Measurements from ENCODE around the gene FLT3LG. TPM values are rescaled to one million over a fixed set of nuclear protein-coding genes. Genes with fewer than 3 reads are reported as not detected.

Gene FLT3LG
- total and polyA plus RNA-seq, 2 of the 8 experiments (the other 6 are each of a cell fraction or from before 2014, with no cell fraction given): 1.6 to 3.2 TPM

DNA sequence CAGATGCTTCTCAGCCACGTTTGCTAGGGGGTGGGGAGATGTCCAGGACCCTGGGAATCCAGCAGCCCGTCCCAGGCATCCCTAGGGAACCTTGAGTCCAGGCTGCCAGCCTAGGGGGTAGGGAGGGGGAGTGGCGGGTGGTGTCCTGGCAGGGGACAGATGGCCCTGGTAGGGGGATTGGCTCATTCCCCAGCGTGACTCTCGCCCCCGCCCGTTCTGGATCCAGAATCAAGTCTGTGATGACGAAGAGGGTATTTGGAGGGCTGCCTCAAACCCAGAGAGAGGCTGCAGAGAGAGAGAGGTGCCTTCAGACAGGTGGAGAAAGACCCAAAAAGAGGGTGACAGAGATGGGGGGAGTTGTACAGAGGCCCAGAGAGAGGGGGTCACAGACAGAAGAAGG lies 36.8 kb upstream of the FLT3LG start (continued):
- TF ChIP-seq, protein P1, sequence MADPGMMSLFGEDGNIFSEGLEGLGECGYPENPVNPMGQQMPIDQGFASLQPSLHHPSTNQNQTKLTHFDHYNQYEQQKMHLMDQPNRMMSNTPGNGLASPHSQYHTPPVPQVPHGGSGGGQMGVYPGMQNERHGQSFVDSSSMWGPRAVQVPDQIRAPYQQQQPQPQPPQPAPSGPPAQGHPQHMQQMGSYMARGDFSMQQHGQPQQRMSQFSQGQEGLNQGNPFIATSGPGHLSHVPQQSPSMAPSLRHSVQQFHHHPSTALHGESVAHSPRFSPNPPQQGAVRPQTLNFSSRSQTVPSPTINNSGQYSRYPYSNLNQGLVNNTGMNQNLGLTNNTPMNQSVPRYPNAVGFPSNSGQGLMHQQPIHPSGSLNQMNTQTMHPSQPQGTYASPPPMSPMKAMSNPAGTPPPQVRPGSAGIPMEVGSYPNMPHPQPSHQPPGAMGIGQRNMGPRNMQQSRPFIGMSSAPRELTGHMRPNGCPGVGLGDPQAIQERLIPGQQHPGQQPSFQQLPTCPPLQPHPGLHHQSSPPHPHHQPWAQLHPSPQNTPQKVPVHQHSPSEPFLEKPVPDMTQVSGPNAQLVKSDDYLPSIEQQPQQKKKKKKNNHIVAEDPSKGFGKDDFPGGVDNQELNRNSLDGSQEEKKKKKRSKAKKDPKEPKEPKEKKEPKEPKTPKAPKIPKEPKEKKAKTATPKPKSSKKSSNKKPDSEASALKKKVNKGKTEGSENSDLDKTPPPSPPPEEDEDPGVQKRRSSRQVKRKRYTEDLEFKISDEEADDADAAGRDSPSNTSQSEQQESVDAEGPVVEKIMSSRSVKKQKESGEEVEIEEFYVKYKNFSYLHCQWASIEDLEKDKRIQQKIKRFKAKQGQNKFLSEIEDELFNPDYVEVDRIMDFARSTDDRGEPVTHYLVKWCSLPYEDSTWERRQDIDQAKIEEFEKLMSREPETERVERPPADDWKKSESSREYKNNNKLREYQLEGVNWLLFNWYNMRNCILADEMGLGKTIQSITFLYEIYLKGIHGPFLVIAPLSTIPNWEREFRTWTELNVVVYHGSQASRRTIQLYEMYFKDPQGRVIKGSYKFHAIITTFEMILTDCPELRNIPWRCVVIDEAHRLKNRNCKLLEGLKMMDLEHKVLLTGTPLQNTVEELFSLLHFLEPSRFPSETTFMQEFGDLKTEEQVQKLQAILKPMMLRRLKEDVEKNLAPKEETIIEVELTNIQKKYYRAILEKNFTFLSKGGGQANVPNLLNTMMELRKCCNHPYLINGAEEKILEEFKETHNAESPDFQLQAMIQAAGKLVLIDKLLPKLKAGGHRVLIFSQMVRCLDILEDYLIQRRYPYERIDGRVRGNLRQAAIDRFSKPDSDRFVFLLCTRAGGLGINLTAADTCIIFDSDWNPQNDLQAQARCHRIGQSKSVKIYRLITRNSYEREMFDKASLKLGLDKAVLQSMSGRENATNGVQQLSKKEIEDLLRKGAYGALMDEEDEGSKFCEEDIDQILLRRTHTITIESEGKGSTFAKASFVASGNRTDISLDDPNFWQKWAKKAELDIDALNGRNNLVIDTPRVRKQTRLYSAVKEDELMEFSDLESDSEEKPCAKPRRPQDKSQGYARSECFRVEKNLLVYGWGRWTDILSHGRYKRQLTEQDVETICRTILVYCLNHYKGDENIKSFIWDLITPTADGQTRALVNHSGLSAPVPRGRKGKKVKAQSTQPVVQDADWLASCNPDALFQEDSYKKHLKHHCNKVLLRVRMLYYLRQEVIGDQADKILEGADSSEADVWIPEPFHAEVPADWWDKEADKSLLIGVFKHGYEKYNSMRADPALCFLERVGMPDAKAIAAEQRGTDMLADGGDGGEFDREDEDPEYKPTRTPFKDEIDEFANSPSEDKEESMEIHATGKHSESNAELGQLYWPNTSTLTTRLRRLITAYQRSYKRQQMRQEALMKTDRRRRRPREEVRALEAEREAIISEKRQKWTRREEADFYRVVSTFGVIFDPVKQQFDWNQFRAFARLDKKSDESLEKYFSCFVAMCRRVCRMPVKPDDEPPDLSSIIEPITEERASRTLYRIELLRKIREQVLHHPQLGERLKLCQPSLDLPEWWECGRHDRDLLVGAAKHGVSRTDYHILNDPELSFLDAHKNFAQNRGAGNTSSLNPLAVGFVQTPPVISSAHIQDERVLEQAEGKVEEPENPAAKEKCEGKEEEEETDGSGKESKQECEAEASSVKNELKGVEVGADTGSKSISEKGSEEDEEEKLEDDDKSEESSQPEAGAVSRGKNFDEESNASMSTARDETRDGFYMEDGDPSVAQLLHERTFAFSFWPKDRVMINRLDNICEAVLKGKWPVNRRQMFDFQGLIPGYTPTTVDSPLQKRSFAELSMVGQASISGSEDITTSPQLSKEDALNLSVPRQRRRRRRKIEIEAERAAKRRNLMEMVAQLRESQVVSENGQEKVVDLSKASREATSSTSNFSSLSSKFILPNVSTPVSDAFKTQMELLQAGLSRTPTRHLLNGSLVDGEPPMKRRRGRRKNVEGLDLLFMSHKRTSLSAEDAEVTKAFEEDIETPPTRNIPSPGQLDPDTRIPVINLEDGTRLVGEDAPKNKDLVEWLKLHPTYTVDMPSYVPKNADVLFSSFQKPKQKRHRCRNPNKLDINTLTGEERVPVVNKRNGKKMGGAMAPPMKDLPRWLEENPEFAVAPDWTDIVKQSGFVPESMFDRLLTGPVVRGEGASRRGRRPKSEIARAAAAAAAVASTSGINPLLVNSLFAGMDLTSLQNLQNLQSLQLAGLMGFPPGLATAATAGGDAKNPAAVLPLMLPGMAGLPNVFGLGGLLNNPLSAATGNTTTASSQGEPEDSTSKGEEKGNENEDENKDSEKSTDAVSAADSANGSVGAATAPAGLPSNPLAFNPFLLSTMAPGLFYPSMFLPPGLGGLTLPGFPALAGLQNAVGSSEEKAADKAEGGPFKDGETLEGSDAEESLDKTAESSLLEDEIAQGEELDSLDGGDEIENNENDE (IDR thresholded peaks at IDR 0.05; ENCODE audit: insufficient replicate concordance, low read length): no peak
- TF ChIP-seq TAF7 (optimal IDR thresholded peaks at IDR 0.05; ENCODE audit: borderline replicate concordance, low read depth, low read length) (no peak), JUN (IDR thresholded peaks at IDR 0.05; ENCODE audit: low read depth, low read length) (no peak), RFX5 (IDR thresholded peaks at IDR 0.05; ENCODE audit: borderline replicate concordance, low read depth, low read length) (no peak), KDM4A (IDR thresholded peaks at IDR 0.05; ENCODE audit: low read depth, low read length, severe bottlenecking) (no peak), SP2 (IDR thresholded peaks at IDR 0.05; ENCODE audit: low read length) (no peak), YY1 (IDR thresholded peaks at IDR 0.05; ENCODE audit: low read depth, low read length) (no peak), CHD1 (IDR thresholded peaks at IDR 0.05; ENCODE audit: low read depth, low read length) (no peak), TEAD4 (IDR thresholded peaks at IDR 0.05; ENCODE audit: low read depth, low read length) (no peak), FOSL1 (IDR thresholded peaks at IDR 0.05; ENCODE audit: insufficient read depth, low read depth, low read length) (no peak), RAD21 (IDR thresholded peaks at IDR 0.05 in 1 of 2, conservative IDR thresholded peaks at IDR 0.05 in 1 of 2; ENCODE audit: low read depth in 2 of 2, low read length in 2 of 2) (no peak), BCL11A (IDR thresholded peaks at IDR 0.05; ENCODE audit: low read depth in 2 of 2, low read length in 2 of 2) (no peak), BACH1 (IDR thresholded peaks at IDR 0.05; ENCODE audit: low read length) (no peak)

Measured in H1 (cell line).